ENCODE measurements around the gene PRDM10.

The PRDM10 gene

GRCh38 chr11:130008326-130008725 lies 5.7 kb upstream of the PRDM10 start:
- no peak for DNase-seq

GRCh38 chr11:130006929-130007328 lies 4.3 kb upstream of the PRDM10 start:
- DNase-seq, result no peak

- no peak for DNase-seq
Measured at GRCh38 chr11:130003717-130004001, 1.0 kb upstream of the PRDM10 start.

- peak; percentile 83 for DNase-seq
Measured at GRCh38 chr11:130002846-130003716, 446 bp upstream of the PRDM10 start.

- no peak for DNase-seq
Measured at GRCh38 chr11:130001461-130002351, 929 bp downstream of the PRDM10 start.

- no peak for DNase-seq
Measured at GRCh38 chr11:130000552-130001176, 2.0 kb downstream of the PRDM10 start.

GRCh38 chr11:129999407-129999806 lies 3.2 kb downstream of the PRDM10 start:
- DNase-seq, result no peak

- no peak for DNase-seq
Measured at GRCh38 chr11:129998905-129999304, 3.7 kb downstream of the PRDM10 start.

- no peak for DNase-seq
Measured at GRCh38 chr11:129998107-129998506, 4.5 kb downstream of the PRDM10 start.

- no peak for DNase-seq
Measured at GRCh38 chr11:129997513-129997912, 5.1 kb downstream of the PRDM10 start.

GRCh38 chr11:129996113-129996870 lies 6.3 kb downstream of the PRDM10 start:
- no peak for DNase-seq

- no peak for DNase-seq
Measured at GRCh38 chr11:129995163-129995562, 7.5 kb downstream of the PRDM10 start.

GRCh38 chr11:129992161-129992944 lies 10.3 kb downstream of the PRDM10 start:
- no peak for DNase-seq

GRCh38 chr11:129989149-129989813 lies 13.4 kb downstream of the PRDM10 start:
- DNase-seq, result no peak

- DNase-seq, result no peak
Measured at GRCh38 chr11:129987950-129988349, 14.7 kb downstream of the PRDM10 start.

GRCh38 chr11:129985823-129986222 lies 16.8 kb downstream of the PRDM10 start:
- no peak for DNase-seq

GRCh38 chr11:129980086-129980485 lies 22.5 kb downstream of the PRDM10 start:
- DNase-seq, result no peak

- DNase-seq, result no peak
Measured at GRCh38 chr11:129979046-129979605, 23.5 kb downstream of the PRDM10 start.

GRCh38 chr11:129978447-129978846 lies 24.2 kb downstream of the PRDM10 start:
- no peak for DNase-seq

GRCh38 chr11:129976328-129976727 lies 26.3 kb downstream of the PRDM10 start:
- DNase-seq, result no peak

- no peak for DNase-seq
Measured at GRCh38 chr11:129975543-129975942, 27.1 kb downstream of the PRDM10 start.
